ENCODE results near the gene RASA3. TPM values are rescaled to one million over a fixed set of nuclear protein-coding genes. Genes with fewer than 3 reads are reported as not detected.

Gene RASA3
- total RNA-seq, 1 experiment from 2014 or later = 0.95 TPM

- H3K9me3 Mint-ChIP-seq (ENCODE audit: unreplicated experiment) = no peaks in the 10 kb centered on the region
- no peaks in the 10 kb centered on the region for H3K4me1 ChIP-seq
- intact Hi-C loops (cut with micrococcal nuclease; ENCODE audit: unreplicated experiment) = no loop called here
- no TSS peak for BruUV-seq (replicated peaks)
- no peak overlapping the region for H3K4me3 ChIP-seq (ENCODE audit: low read depth, low read length)
- H3K27ac Mint-ChIP-seq (ENCODE audit: unreplicated experiment) = no peak overlapping the region
- ChIA-PET POLR2A (no interaction called here), CTCF (no interaction called here)
- H3K9me3 ChIP-seq = peaks cover 5% of the 10 kb centered on the region; the same call in 1 of the 2 replicates
- TF ChIP-seq, protein P1, sequence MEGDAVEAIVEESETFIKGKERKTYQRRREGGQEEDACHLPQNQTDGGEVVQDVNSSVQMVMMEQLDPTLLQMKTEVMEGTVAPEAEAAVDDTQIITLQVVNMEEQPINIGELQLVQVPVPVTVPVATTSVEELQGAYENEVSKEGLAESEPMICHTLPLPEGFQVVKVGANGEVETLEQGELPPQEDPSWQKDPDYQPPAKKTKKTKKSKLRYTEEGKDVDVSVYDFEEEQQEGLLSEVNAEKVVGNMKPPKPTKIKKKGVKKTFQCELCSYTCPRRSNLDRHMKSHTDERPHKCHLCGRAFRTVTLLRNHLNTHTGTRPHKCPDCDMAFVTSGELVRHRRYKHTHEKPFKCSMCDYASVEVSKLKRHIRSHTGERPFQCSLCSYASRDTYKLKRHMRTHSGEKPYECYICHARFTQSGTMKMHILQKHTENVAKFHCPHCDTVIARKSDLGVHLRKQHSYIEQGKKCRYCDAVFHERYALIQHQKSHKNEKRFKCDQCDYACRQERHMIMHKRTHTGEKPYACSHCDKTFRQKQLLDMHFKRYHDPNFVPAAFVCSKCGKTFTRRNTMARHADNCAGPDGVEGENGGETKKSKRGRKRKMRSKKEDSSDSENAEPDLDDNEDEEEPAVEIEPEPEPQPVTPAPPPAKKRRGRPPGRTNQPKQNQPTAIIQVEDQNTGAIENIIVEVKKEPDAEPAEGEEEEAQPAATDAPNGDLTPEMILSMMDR (IDR thresholded peaks at IDR 0.05; ENCODE audit: insufficient read depth in 1 of 2, low read depth in 1 of 2, low read length in 1 of 2, severe bottlenecking in 1 of 2, unreplicated experiment in 1 of 2) = no peak
- H3K4me3 Mint-ChIP-seq (ENCODE audit: unreplicated experiment) = no peak overlapping the region
- no peaks in the 10 kb centered on the region for H3K27me3 Mint-ChIP-seq (ENCODE audit: insufficient read depth, unreplicated experiment)
- H3K27me3 ChIP-seq (replicated peaks; ENCODE audit: control insufficient read depth, insufficient read depth, low read length) = no peaks in the 10 kb centered on the region
- no peaks in the 10 kb centered on the region for H3K4me1 Mint-ChIP-seq (ENCODE audit: low read depth, unreplicated experiment)
- no peaks in the 10 kb centered on the region for H3K36me3 Mint-ChIP-seq (ENCODE audit: insufficient read depth, unreplicated experiment)
- DNase-seq = no peak
- no peaks in the 10 kb centered on the region for H3K36me3 ChIP-seq (ENCODE audit: control insufficient read depth, insufficient read depth, low read length)
These were observed 162.3 kb downstream of the RASA3 start for GRCh38 chr13:113969973-113970611.

- Mint-ChIP-seq H3K36me3 (ENCODE audit: insufficient read depth, unreplicated experiment) (no peaks in the 10 kb centered on the region), H3K4me3 (ENCODE audit: unreplicated experiment) (no peak overlapping the region), H3K27me3 (ENCODE audit: insufficient read depth, unreplicated experiment) (no peaks in the 10 kb centered on the region), H3K27ac (ENCODE audit: unreplicated experiment) (no peak overlapping the region), H3K4me1 (ENCODE audit: low read depth, unreplicated experiment) (no peaks in the 10 kb centered on the region), H3K9me3 (ENCODE audit: unreplicated experiment) (no peaks in the 10 kb centered on the region)
- no peak overlapping the region for H3K4me3 ChIP-seq (ENCODE audit: low read depth, low read length)
- BruUV-seq (replicated peaks) = no TSS peak
- ChIA-PET POLR2A (no interaction called here), CTCF (no interaction called here)
- no peaks in the 10 kb centered on the region for H3K27me3 ChIP-seq (replicated peaks; ENCODE audit: control insufficient read depth, insufficient read depth, low read length)
- H3K9me3 ChIP-seq = peaks cover 5% of the 10 kb centered on the region; the same call in 1 of the 2 replicates
- no peaks in the 10 kb centered on the region for H3K4me1 ChIP-seq
- no peak for DNase-seq
- TF ChIP-seq, protein P1 (IDR thresholded peaks at IDR 0.05; ENCODE audit: insufficient read depth in 1 of 2, low read depth in 1 of 2, low read length in 1 of 2, severe bottlenecking in 1 of 2, unreplicated experiment in 1 of 2) = no peak
- no peaks in the 10 kb centered on the region for H3K36me3 ChIP-seq (ENCODE audit: control insufficient read depth, insufficient read depth, low read length)
- intact Hi-C loops (cut with micrococcal nuclease; ENCODE audit: unreplicated experiment) = no loop called here
These were observed 163.0 kb downstream of the RASA3 start for GRCh38 chr13:113969311-113969972.

GRCh38 chr13:113968463-113969310 is 163.7 kb downstream of the RASA3 start:
- TF ChIP-seq, protein P1 (IDR thresholded peaks at IDR 0.05; ENCODE audit: insufficient read depth in 1 of 2, low read depth in 1 of 2, low read length in 1 of 2, severe bottlenecking in 1 of 2, unreplicated experiment in 1 of 2) = no peak
- intact Hi-C loops (cut with micrococcal nuclease; ENCODE audit: unreplicated experiment) = no loop called here

More at GRCh38 chr13:113968463-113969310, 163.7 kb downstream of the RASA3 start:
- Mint-ChIP-seq H3K27me3 (ENCODE audit: insufficient read depth, unreplicated experiment) (no peaks in the 10 kb centered on the region), H3K4me1 (ENCODE audit: low read depth, unreplicated experiment) (no peaks in the 10 kb centered on the region), H3K36me3 (ENCODE audit: insufficient read depth, unreplicated experiment) (no peaks in the 10 kb centered on the region), H3K4me3 (ENCODE audit: unreplicated experiment) (no peak overlapping the region), H3K27ac (ENCODE audit: unreplicated experiment) (no peak overlapping the region), H3K9me3 (ENCODE audit: unreplicated experiment) (no peaks in the 10 kb centered on the region)
- ChIA-PET POLR2A (no interaction called here), CTCF (no interaction called here)
- DNase-seq = no peak
- BruUV-seq (replicated peaks) = no TSS peak
- H3K4me3 ChIP-seq (ENCODE audit: low read depth, low read length) = no peak overlapping the region
- no peaks in the 10 kb centered on the region for H3K27me3 ChIP-seq (replicated peaks; ENCODE audit: control insufficient read depth, insufficient read depth, low read length)
- H3K36me3 ChIP-seq (ENCODE audit: control insufficient read depth, insufficient read depth, low read length) = no peaks in the 10 kb centered on the region
- no peaks in the 10 kb centered on the region for H3K4me1 ChIP-seq
- peaks cover 5% of the 10 kb centered on the region; the same call in 1 of the 2 replicates for H3K9me3 ChIP-seq
